Measurements from ENCODE around the gene ECE1.
"Not testable (repeated sequence)": the region's sequence is repeated elsewhere in the genome, so short reads cannot be mapped to it uniquely, and the experiment has no call there.

Gene ECE1

DNA sequence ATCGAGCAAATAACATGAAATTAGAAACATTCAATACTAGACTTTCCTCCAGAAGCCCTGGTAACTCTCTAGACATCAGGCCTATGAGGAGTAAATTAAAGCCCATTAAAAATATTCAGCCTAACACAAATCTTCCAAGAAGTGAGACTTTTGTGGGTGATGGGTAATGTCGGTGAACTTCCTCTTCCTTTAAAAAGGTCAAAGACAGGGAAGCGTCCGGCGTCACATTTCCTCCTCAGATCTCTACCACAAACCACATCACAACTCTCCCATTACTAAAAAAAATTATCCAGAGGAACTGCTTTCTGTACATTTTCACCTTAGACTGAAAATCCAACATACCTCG lies 115.0 kb downstream of the ECE1 start:
- FAIRE-seq: no peak

- no peak for FAIRE-seq
These were observed 115.5 kb downstream of the ECE1 start for GRCh38 chr1:21174654-21175323.

DNA sequence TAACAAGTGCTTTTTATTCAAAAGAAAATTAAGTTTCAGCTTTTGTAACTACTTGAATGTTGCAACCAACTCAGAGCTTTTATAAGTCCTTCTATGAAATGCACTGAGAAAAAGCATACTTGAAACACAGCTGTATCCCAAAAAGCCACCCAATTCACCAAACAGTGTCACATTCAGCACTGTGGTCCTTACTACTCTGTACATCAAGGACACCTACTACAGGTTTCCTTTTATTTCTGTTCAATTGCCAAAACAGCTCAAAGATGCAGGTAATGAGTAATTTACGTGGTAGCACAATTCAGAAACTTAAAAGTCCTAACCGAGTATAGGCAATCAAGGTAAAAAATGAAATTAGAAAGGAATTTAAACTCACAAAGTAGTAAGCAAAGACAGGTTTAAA lies 116.0 kb downstream of the ECE1 start:
- FAIRE-seq: no peak

DNA sequence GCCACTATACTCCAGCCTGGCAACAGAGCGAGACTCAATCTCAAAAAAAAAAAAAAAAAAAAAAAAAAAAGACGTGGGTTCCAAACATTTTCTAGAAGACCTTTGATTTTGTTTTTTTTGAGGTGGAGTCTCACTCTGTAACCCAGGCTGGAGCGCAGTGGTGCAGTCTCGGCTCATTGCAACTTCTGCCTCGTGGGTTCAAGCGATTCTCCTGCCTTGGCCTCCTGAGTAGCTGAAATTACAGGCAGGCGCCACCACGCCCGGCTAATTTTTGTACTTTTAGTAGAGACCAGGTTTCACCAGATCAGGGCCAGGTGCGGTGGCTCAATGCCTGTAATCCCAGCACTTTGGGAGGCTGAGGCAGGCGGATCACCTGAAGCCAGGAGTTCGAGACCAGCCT lies 117.2 kb downstream of the ECE1 start:
- FAIRE-seq: not testable (repeated sequence)

- FAIRE-seq: not testable (repeated sequence)
These were observed 119.4 kb downstream of the ECE1 start for GRCh38 chr1:21170837-21171236.

- FAIRE-seq: no peak
These were observed 121.8 kb downstream of the ECE1 start for GRCh38 chr1:21168444-21168843.

Measured in A204.1 (cell line).